HG03095 (cell line): Measurements from ENCODE around the gene HIVEP1.
A peak's percentile ranks its signal among the peaks of the same experiment; 100 is the strongest.

ENCODE experiments used
- ATAC-seq: cut with Tn5 transposase; IDR thresholded peaks from one replicate; pipeline ENCODE4 v1.9.1; 2021; ENCODE audit warnings: moderate library complexity; ENCODE audit not compliant: unreplicated experiment

HIVEP1 gene

GRCh38 chr6:12047792-12048432, 35.8 kb downstream of the HIVEP1 start:
- no peak for ATAC-seq

GRCh38 chr6:12048609-12049008, 36.5 kb downstream of the HIVEP1 start:
- no peak for ATAC-seq

- no peak for ATAC-seq
These were observed 37.1 kb downstream of the HIVEP1 start for GRCh38 chr6:12049165-12049564.

- peak; percentile 73 for ATAC-seq
These were observed 39.8 kb downstream of the HIVEP1 start for GRCh38 chr6:12051861-12052368.

GRCh38 chr6:12058172-12058961, 46.3 kb downstream of the HIVEP1 start:
- ATAC-seq = no peak

- peak; percentile 84 for ATAC-seq
These were observed 48.9 kb downstream of the HIVEP1 start for GRCh38 chr6:12060780-12061609.

- no peak for ATAC-seq
These were observed 50.5 kb downstream of the HIVEP1 start for GRCh38 chr6:12062605-12063004.

- no peak for ATAC-seq
These were observed 52.0 kb downstream of the HIVEP1 start for GRCh38 chr6:12064131-12064530.

GRCh38 chr6:12064538-12065071, 52.5 kb downstream of the HIVEP1 start:
- no peak for ATAC-seq

- ATAC-seq = peak; percentile 26
These were observed 53.4 kb downstream of the HIVEP1 start for GRCh38 chr6:12065321-12066140.

- ATAC-seq = no peak
These were observed 54.2 kb downstream of the HIVEP1 start for GRCh38 chr6:12066297-12066696.

GRCh38 chr6:12068899-12069557, 56.9 kb downstream of the HIVEP1 start:
- ATAC-seq = no peak

GRCh38 chr6:12069891-12070529, 57.9 kb downstream of the HIVEP1 start:
- no peak for ATAC-seq

- ATAC-seq = no peak
These were observed 59.0 kb downstream of the HIVEP1 start for GRCh38 chr6:12071064-12071615.

- ATAC-seq = no peak
These were observed 63.0 kb downstream of the HIVEP1 start for GRCh38 chr6:12075067-12075563.

- no peak for ATAC-seq
These were observed 65.1 kb downstream of the HIVEP1 start for GRCh38 chr6:12077021-12077710.

- no peak for ATAC-seq
These were observed 65.9 kb downstream of the HIVEP1 start for GRCh38 chr6:12078014-12078413.

- ATAC-seq = no peak
These were observed 69.7 kb downstream of the HIVEP1 start for GRCh38 chr6:12081771-12082170.
